ENCODE measurements around the gene APOD.
"Not testable (repeated sequence)": the region's sequence is repeated elsewhere in the genome, so short reads cannot be mapped to it uniquely, and the experiment has no call there.

GRCh38 chr3:195620476-195620875 lies 36.7 kb upstream of the APOD start:
- TF ChIP-seq CTCF (IDR thresholded peaks at IDR 0.05; ENCODE audit: insufficient read depth, low read depth, low read length); EZH2 (IDR thresholded peaks at IDR 0.05; ENCODE audit: insufficient read depth, low read length): not testable (repeated sequence)

Measured in astrocyte (in vitro differentiated cells and primary cell).